Endodermal cell (in vitro differentiated cells): ENCODE data around the gene ELF5. TPM values are rescaled to one million over a fixed set of nuclear protein-coding genes. Genes with fewer than 3 reads are reported as not detected.

Experiments
- DNase-seq: peaks from one replicate; pipeline ENCODE4 v3.0.0-alpha.2; 2017
- H3K27ac ChIP-seq: 2 replicates; pipeline ENCODE4 v1.5.1; 2013; ENCODE audit warnings: mild to moderate bottlenecking, low read depth, low read length, moderate library complexity
- H3K27me3 ChIP-seq: 2 replicates; pipeline ENCODE4 v1.6.1; 2013; ENCODE audit warnings: mild to moderate bottlenecking, low read length, moderate library complexity; ENCODE audit not compliant: insufficient read depth, control insufficient read depth, poor library complexity, severe bottlenecking
- H3K36me3 ChIP-seq: 2 replicates; pipeline ENCODE4 v1.7.0; 2013; ENCODE audit warnings: mild to moderate bottlenecking, low read length, moderate library complexity; ENCODE audit not compliant: control insufficient read depth, insufficient read depth
- H3K4me1 ChIP-seq: one replicate; pipeline ENCODE4 v1.7.0; 2013; ENCODE audit warnings: low read length; ENCODE audit not compliant: control insufficient read depth, insufficient read depth
- H3K4me3 ChIP-seq: 2 replicates; pipeline ENCODE4 v1.5.1; 2013; ENCODE audit warnings: mild to moderate bottlenecking, low read length, moderate library complexity
- H3K9ac ChIP-seq: 2 replicates; pipeline ENCODE4 v1.6.1; 2013; ENCODE audit warnings: mild to moderate bottlenecking, low read length, moderate library complexity; ENCODE audit not compliant: poor library complexity, severe bottlenecking; ENCODE audit errors: extremely low read depth
- H3K9me3 ChIP-seq: 2 replicates; pipeline ENCODE4 v1.6.1; 2013; ENCODE audit warnings: mild to moderate bottlenecking, low read length, moderate library complexity; ENCODE audit not compliant: control insufficient read depth
- H3K27ac Mint-ChIP-seq: 2 replicates; pipeline ENCODE4 v1.8.0; 2020; ENCODE audit warnings: mixed read lengths
- H3K27me3 Mint-ChIP-seq: 2 replicates; pipeline ENCODE4 v1.8.0; 2021; ENCODE audit warnings: mild to moderate bottlenecking, mixed read lengths; ENCODE audit not compliant: insufficient read depth
- H3K36me3 Mint-ChIP-seq: 2 replicates; pipeline ENCODE4 v1.8.0; 2020; ENCODE audit warnings: low read depth, mixed read lengths
- H3K4me1 Mint-ChIP-seq: 2 replicates; pipeline ENCODE4 v1.8.0; 2020; ENCODE audit warnings: mixed read lengths
- H3K4me3 Mint-ChIP-seq: 2 replicates; pipeline ENCODE4 v1.8.0; 2020; ENCODE audit warnings: mild to moderate bottlenecking, moderate library complexity, mixed read lengths
- H3K9me3 Mint-ChIP-seq: 2 replicates; pipeline ENCODE4 v1.8.0; 2020; ENCODE audit warnings: mild to moderate bottlenecking, mixed read lengths
- WGBS, 2 experiments: methylation state at CpG; one replicate each; pipeline versions ENCODE4 v1.1.5 to v1.1.7; 2013; ENCODE audit warnings: missing lambda C conversion rate in 2 of 2, mixed read lengths in 1 of 2; ENCODE audit not compliant: insufficient coverage in 1 of 2, insufficient read length in 1 of 2; 5-methylcytosine and 5-hydroxymethylcytosine counted together
- total RNA-seq, 2 donors: library from RNA; stranded (reverse); fragmentation: NEBNext Ultra II Directional in 1 of 2; extraction: Animal tissue kit (Norgen Biotek cat#: 25700) in 1 of 2; gene quantifications; 2 replicates in 1 of 2; 3 replicates in 1 of 2; pipeline ENCODE4 v1.2.1, GENCODE V29; 2021
- TF ChIP-seq, protein P1 (sequence below): fragments of 200-600 bp; sonication (generic); conservative IDR thresholded peaks from 2 replicates; pipeline ENCODE4 v1.5.0; 2021; ENCODE audit warnings: antibody characterized with exemption, mild to moderate bottlenecking

The ELF5 gene
- total RNA-seq, 2 donors from 2014 or later: not detected

DNA sequence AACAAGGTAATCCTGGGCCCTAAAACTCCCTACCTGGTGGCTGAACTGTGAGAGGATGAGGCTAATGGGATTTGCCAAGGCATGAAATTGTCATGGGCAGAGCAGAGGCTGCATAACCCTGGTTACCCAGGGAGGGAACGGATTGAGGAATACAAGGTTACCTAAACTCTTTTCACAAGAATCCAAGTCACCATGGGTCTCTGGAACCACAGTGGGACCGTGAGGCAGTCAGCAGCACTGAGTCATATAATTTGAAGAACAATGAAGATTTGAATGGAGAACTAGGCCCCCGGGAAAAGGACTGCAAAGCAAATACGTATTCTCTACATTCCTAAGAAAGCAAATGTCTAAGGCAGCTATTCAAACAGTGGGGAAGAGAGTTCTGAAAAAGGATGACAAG is 55.1 kb downstream of the ELF5 start:
- peak; percentile 52 for DNase-seq
- Mint-ChIP-seq H3K9me3 (no peaks in the 10 kb centered on the region), H3K4me1 (no peaks in the 10 kb centered on the region), H3K27ac (peak overlapping the region; percentile 31), H3K4me3 (no peak overlapping the region), H3K27me3 (no peaks in the 10 kb centered on the region), H3K36me3 (peaks cover 57% of the 10 kb centered on the region)
- 80 to 81% methylated on average over 2 to 4 of the region's 4 CpGs for WGBS, 2 experiments
- no peak overlapping the region for H3K4me3 ChIP-seq
- no peak overlapping the region for H3K9ac ChIP-seq
- no peaks in the 10 kb centered on the region for H3K9me3 ChIP-seq
- no peaks in the 10 kb centered on the region for H3K36me3 ChIP-seq
- H3K4me1 ChIP-seq: no peaks in the 10 kb centered on the region
- TF ChIP-seq, protein P1, sequence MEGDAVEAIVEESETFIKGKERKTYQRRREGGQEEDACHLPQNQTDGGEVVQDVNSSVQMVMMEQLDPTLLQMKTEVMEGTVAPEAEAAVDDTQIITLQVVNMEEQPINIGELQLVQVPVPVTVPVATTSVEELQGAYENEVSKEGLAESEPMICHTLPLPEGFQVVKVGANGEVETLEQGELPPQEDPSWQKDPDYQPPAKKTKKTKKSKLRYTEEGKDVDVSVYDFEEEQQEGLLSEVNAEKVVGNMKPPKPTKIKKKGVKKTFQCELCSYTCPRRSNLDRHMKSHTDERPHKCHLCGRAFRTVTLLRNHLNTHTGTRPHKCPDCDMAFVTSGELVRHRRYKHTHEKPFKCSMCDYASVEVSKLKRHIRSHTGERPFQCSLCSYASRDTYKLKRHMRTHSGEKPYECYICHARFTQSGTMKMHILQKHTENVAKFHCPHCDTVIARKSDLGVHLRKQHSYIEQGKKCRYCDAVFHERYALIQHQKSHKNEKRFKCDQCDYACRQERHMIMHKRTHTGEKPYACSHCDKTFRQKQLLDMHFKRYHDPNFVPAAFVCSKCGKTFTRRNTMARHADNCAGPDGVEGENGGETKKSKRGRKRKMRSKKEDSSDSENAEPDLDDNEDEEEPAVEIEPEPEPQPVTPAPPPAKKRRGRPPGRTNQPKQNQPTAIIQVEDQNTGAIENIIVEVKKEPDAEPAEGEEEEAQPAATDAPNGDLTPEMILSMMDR: no peak
- H3K27ac ChIP-seq: no peak overlapping the region
- H3K27me3 ChIP-seq: no peaks in the 10 kb centered on the region

DNA sequence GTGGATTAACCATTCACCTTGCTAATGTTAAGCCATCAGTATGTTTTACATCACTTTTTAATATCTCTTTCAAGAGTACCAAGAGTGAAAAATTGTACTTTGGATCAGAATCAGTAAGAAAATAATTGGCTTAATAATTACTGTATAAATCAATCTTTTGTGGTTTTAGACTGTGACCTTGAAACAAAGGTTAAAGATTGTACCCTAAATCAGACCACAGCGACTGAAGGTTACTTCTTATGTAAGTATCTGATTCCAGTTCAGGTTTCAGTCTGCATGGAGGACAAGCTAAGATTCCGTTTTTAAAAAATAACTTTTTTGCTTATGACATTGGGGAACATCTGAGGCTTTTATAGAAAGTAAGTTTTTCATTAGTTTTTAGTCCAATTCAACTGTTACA is 56.0 kb downstream of the ELF5 start:
- no peak overlapping the region for H3K27ac Mint-ChIP-seq
- peaks cover 55% of the 10 kb centered on the region for H3K36me3 Mint-ChIP-seq
- TF ChIP-seq, protein P1: no peak
- 92 to 100% methylated on average over 2 of the region's 2 CpGs for WGBS, 2 experiments
- H3K27me3 Mint-ChIP-seq: no peaks in the 10 kb centered on the region
- H3K4me3 Mint-ChIP-seq: no peak overlapping the region
- H3K9me3 Mint-ChIP-seq: no peaks in the 10 kb centered on the region
- Histone ChIP-seq H3K9ac (no peak overlapping the region), H3K4me3 (no peak overlapping the region), H3K27ac (no peak overlapping the region), H3K4me1 (no peaks in the 10 kb centered on the region), H3K27me3 (no peaks in the 10 kb centered on the region), H3K9me3 (no peaks in the 10 kb centered on the region), H3K36me3 (no peaks in the 10 kb centered on the region)
- DNase-seq: no peak
- no peaks in the 10 kb centered on the region for H3K4me1 Mint-ChIP-seq

DNA sequence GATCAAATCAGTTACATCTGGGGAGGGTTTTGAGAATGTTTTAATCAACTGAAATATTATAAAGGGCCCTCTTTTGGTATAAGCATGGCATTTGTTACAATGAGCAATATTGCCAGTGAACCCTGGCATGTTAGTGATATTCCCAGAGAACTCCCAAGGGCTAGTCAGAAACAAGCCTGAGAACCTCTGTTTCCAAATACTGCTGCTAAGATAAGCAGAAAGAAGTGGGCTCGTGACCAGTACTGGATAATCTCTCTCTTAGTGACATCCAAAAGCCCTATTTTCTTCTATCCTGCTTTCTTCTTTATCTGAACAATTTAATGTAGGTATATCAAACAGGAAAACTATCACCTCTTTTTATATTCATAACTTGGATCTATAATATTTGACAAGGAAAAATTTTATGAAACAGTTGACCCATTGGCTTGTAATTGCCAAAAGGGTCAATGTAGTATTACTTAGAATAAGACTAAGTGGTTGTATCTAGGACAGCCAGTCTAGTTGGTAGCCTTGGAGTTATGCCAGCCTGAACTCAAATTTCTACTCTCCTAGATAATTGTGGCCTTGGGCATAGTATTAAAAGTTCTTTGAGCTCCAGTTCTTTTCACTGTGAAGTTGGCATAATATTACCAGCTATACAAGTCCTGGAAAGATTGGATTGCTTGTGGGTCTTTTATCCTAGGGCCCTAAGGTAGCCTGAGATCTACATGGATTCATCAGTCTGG is 59.1 kb downstream of the ELF5 start:
- H3K9ac ChIP-seq: no peak overlapping the region
- H3K4me1 Mint-ChIP-seq: no peaks in the 10 kb centered on the region
- H3K27me3 ChIP-seq: no peaks in the 10 kb centered on the region
- no peaks in the 10 kb centered on the region for H3K36me3 ChIP-seq
- H3K4me3 Mint-ChIP-seq: no peak overlapping the region
- H3K27me3 Mint-ChIP-seq: no peaks in the 10 kb centered on the region
- H3K27ac Mint-ChIP-seq: no peak overlapping the region
- no peaks in the 10 kb centered on the region for H3K9me3 Mint-ChIP-seq
- H3K4me3 ChIP-seq: no peak overlapping the region
- 83% methylated on average over 1 of the region's 1 CpG; no CpG with 5 or more reads in 1 of the 2 experiments for WGBS, 2 experiments
- DNase-seq: no peak
- TF ChIP-seq, protein P1: no peak
- no peaks in the 10 kb centered on the region for H3K9me3 ChIP-seq
- no peaks in the 10 kb centered on the region for H3K4me1 ChIP-seq
- H3K27ac ChIP-seq: no peak overlapping the region
- peaks cover 54% of the 10 kb centered on the region for H3K36me3 Mint-ChIP-seq
